Measurements from ENCODE around the gene FOXC1.

DNA sequence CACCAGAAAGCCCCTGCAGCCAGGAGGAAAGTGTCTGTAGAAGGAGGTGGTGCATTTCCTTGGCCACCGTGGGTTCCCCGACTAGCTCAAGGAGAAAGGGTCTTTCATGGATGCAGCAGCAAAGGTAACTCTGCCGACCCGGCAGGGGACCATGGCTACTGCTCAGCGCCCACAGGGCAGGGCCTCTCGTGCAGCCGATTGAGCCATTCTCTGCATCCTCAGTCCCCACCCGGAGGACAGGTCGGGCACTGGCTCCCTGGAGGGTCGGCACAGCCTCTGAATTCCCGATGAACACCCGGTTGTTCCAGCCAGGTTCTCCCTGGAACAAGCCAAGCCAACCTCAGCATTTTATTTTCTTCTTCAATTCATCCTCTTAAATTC is 24.1 kb upstream of the FOXC1 start:
- TF ChIP-seq POLR2A (IDR thresholded peaks at IDR 0.05) = no peak
- TF ChIP-seq, protein P1, sequence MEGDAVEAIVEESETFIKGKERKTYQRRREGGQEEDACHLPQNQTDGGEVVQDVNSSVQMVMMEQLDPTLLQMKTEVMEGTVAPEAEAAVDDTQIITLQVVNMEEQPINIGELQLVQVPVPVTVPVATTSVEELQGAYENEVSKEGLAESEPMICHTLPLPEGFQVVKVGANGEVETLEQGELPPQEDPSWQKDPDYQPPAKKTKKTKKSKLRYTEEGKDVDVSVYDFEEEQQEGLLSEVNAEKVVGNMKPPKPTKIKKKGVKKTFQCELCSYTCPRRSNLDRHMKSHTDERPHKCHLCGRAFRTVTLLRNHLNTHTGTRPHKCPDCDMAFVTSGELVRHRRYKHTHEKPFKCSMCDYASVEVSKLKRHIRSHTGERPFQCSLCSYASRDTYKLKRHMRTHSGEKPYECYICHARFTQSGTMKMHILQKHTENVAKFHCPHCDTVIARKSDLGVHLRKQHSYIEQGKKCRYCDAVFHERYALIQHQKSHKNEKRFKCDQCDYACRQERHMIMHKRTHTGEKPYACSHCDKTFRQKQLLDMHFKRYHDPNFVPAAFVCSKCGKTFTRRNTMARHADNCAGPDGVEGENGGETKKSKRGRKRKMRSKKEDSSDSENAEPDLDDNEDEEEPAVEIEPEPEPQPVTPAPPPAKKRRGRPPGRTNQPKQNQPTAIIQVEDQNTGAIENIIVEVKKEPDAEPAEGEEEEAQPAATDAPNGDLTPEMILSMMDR (IDR thresholded peaks at IDR 0.05 in 4 of 5, conservative IDR thresholded peaks at IDR 0.05 in 1 of 5) = no peak
